ENCODE results near the gene C12orf57.

Gene C12orf57

DNA sequence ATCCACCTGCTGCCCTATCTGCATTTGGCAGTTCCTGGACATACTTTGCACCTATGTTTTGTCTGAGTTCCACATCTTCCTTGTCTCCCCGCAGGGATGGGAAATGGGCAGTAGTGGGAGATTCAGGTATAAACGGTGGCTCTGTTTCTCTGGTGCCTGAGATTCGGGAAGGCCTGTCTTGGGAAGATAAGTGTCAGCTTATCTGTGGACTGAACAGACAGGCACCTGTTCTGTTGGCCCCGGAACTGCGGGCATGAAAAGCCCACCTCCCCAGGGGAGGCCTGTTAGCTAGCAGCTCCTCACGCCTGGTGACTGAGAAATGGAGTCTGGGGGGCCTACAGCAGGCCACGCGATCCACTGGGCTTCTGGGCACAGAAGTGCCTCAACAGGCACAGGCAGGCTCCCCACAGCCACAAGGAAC lies 20.8 kb downstream of the C12orf57 start:
- TF ChIP-seq, protein P1, sequence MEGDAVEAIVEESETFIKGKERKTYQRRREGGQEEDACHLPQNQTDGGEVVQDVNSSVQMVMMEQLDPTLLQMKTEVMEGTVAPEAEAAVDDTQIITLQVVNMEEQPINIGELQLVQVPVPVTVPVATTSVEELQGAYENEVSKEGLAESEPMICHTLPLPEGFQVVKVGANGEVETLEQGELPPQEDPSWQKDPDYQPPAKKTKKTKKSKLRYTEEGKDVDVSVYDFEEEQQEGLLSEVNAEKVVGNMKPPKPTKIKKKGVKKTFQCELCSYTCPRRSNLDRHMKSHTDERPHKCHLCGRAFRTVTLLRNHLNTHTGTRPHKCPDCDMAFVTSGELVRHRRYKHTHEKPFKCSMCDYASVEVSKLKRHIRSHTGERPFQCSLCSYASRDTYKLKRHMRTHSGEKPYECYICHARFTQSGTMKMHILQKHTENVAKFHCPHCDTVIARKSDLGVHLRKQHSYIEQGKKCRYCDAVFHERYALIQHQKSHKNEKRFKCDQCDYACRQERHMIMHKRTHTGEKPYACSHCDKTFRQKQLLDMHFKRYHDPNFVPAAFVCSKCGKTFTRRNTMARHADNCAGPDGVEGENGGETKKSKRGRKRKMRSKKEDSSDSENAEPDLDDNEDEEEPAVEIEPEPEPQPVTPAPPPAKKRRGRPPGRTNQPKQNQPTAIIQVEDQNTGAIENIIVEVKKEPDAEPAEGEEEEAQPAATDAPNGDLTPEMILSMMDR (IDR thresholded peaks at IDR 0.05): no peak
- TF ChIP-seq ZFX (IDR thresholded peaks at IDR 0.05; ENCODE audit: borderline replicate concordance): no peak
- H3K27ac ChIP-seq: peak overlapping the region; percentile 100

DNA sequence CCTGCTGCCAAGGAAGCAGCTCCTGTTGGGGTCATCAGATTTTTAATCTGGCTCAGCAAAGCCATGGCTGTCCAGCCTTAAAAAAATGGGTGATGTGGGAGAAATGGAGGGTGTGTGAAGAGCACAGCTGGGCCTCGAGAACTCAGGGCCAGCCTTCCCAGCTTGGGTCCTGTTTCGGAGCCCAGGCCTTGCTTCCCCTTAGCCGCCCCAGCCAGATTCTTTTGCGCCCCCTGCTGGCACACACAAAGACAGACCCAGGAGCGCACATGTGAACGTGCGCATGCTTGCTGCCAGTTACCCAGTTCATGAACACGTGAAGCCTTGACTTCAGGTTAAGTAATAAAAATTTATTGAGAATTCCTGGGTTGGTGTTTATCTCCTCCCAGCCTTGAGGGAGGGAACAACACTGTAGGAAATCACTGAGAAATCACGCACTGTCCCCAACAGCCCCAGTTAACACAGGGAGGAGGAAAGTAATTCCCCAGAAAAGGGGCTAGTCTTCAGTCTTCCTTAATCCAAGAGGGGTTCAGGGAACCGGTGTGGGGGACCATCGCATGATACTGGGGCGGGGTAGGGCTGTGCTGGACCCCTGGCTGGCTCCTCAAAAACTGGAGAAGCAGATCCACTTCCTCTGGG lies 21.3 kb downstream of the C12orf57 start:
- H3K27ac ChIP-seq: peak overlapping the region; percentile 100
- no peak for TF ChIP-seq ZFX (IDR thresholded peaks at IDR 0.05; ENCODE audit: borderline replicate concordance)
- TF ChIP-seq, protein P1 (IDR thresholded peaks at IDR 0.05): peak; percentile 100

DNA sequence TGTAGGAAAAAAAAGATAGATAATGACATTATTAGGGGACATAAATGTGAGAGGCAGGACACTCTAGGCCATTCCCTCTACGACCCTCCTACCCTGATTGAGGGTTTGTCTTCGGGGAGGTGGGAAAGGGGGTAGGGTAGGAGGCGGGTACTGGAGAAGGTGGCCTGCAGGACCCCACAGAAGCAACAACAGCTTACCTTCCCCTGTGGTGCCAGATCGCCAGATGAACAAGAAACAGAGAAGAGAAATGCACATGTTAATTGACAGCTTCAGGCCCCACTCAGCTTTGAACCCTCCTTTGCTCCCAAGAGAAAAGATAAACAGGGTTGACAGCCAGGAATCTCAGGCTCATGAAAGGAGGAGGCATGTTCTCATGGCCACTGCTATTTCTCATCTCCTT lies 21.9 kb downstream of the C12orf57 start:
- H3K27ac ChIP-seq: peak overlapping the region; percentile 100

DNA sequence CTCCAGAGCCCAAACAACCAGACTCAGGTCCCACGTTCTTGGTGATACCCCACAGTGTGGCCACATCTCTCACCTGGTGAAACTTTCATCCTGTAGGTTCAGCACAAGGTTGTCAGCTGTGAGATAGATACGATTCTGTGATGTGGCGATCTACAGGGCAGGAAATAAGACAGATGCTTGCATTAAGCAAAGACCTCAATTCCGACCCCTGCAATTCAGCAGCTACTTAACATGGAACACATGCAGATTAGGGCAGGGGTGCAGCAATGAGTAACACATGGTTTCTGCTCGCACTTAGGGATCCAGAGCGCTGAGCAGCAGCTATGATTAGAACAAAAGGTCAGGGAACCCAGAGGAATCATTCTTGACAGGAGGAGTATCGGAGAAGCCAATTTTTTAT lies 22.5 kb downstream of the C12orf57 start:
- H3K27ac ChIP-seq: peak overlapping the region; percentile 100
- TF ChIP-seq ZFX (IDR thresholded peaks at IDR 0.05; ENCODE audit: borderline replicate concordance): no peak
- TF ChIP-seq, protein P1 (IDR thresholded peaks at IDR 0.05): no peak

More for the DNA sequence above, 21.9 kb downstream of the C12orf57 start:
- TF ChIP-seq, protein P1 (IDR thresholded peaks at IDR 0.05): no peak
- TF ChIP-seq ZFX (IDR thresholded peaks at IDR 0.05; ENCODE audit: borderline replicate concordance): no peak

DNA sequence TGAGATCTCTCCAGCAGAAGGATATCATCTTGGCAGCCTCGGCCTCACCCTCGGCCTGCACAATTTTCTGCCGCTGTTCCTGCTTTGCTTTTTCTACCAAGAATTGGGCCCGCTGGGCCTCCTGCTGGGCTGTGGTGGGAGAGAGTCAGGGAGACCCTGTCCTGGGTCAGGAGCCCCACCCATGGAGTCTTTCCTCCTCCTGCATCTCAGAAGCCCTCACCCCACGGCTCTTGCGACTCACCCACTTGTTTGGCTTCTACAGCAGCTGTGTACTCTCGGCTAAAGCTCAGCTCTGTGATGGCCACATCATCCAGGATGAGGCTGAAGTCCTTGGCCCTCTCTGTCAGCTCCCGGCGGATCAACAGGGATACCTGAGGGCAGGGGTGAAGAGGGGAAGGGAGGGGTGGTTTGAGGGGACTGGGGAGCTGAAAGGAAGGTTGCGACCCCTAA lies 23.9 kb downstream of the C12orf57 start:
- TF ChIP-seq ZFX (IDR thresholded peaks at IDR 0.05; ENCODE audit: borderline replicate concordance): no peak
- TF ChIP-seq, protein P1 (IDR thresholded peaks at IDR 0.05): no peak
- peak overlapping the region; percentile 100 for H3K27ac ChIP-seq

DNA sequence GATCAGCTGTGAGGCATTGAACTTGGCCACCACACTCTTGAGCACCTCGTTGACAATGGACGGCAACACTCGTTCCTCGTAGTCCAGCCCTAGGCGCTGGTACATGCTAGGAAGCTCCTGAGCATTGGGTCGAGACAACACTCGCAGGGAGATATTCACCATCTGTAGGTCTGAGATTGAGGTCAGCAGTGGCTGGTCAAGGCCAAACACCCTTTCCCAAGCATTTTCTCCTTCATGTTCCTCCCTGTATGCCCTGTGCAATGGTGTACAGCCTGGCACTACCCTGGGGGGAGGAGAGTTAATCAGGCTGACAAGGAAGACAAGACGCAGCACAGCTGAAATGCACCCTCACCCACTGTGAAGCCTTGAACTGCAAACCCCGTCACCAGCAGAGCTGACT lies 24.6 kb downstream of the C12orf57 start:
- no peak for TF ChIP-seq ZFX (IDR thresholded peaks at IDR 0.05; ENCODE audit: borderline replicate concordance)
- TF ChIP-seq, protein P1 (IDR thresholded peaks at IDR 0.05): no peak
- peak overlapping the region; percentile 100 for H3K27ac ChIP-seq

DNA sequence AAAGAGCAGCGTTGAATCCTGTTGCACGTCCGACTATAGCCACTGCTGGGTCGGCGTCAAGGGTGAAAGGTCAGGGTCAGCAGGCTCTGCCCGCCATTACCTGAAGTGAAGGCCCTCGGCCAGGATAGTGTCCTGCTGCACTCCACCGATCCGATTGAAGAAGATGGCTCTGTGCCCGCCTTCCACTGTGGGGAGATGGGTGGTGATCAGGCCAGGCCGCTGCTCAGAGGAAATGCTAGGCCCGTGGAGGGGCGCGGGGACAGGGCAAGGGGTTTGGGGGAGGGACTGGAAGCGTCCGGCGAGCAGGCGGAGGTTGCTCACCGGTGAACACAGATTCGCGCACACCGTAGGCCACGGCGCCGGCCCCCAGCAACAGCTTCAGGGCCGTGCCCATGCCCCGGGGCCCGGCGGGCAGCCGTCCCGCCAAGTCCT lies 26.3 kb downstream of the C12orf57 start:
- TF ChIP-seq, protein P1 (IDR thresholded peaks at IDR 0.05): no peak
- TF ChIP-seq ZFX (IDR thresholded peaks at IDR 0.05; ENCODE audit: borderline replicate concordance): no peak
- peak overlapping the region; percentile 100 for H3K27ac ChIP-seq
